NCI-H2171 treated with DMSO at 0.1 percent for 48 hours (cell line): Measurements from ENCODE around the gene KLHL7.
"Not testable (repeated sequence)": the region's sequence is repeated elsewhere in the genome, so short reads cannot be mapped to it uniquely, and the experiment has no call there.

Experiments used
- DNase-seq: peaks from one replicate; lab custom pipeline; 2025; lab: John Stamatoyannopoulos, UW

KLHL7 gene

DNA sequence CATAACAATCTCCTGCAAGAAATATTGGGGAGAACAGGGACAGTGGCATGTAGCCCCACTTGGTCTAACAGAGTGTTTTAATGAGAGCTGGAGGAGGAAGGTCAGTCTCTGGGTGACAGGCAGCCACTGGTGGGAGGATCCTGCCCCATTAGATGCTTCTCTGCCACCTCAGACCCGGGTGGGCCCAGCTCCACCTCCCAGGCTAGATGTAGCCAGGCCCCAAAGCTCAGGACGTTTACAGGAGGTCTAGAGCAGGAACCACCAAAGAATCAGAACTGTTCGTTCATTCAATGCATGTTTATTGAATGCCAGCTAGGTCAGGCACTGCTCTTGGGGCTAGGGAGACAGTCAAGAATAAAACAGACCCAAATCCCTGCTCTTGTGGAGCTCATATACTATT lies 112.6 kb downstream of the KLHL7 start:
- DNase-seq, result no peak

DNA sequence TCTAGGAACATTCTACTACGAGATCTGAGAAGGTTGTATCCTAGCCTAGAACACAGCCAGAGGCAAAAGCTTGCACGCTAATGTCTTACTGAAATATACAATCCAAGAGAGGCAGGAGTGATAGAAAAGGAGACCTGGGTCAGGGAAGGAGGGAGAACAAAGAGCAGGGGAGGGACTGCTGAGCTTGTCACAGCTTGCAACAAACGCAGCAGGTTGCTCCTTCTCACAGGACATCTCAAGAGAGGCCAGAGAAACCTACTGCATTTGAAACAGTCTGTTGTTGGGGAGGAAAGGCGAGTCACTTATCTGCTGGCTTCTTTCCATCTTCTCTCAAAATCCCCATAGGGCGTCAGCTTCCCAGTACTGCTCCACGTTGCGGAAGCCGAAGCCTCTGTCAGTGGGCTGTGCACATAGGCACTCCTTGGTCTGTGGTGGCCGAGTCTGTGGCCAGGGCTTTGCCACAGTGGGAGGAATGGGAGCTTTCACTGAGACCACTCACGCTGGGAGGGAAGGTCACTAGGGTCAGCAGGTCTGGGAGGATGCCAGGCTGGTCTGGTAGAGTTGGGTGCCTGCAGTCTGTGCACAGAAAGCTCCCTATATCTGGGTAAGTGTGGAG lies 115.2 kb downstream of the KLHL7 start:
- no peak for DNase-seq

GRCh38 chr7:23222439-23223030 lies 117.0 kb downstream of the KLHL7 start:
- DNase-seq, result no peak

GRCh38 chr7:23224364-23224763 lies 118.8 kb downstream of the KLHL7 start:
- DNase-seq, result not testable (repeated sequence)

DNA sequence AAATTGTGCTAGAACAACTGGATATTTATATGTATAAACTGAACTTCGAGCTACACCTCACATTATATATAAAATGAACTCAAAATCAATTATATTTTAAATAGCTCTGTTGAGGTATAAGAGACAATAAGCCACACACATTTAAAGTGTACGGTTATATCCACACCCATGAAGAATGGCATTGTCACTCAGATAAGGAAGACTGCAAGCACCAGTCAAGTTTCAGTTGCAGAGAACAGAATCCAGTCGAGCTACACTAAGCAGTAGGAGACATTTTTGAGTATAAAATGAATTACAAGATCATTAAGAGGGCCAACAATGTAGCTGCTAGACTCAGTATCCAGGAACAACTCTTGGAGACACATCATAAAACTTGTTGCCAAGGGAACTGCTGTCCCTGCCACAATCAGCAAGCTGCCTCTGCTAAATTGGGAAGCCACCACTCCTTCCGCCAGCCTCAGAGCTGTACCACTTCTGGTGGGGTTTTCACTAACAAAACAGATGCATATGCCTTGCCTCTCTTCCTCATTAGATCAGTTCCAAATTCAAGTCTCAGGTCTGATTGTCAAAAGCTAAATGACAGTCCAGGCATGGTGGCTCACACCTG lies 121.4 kb downstream of the KLHL7 start:
- DNase-seq, result no peak
